Esophagus squamous epithelium (tissue), 4 donors: ENCODE data around the gene MYO16.

Source experiments
- CTCF ChIP-seq, 6 experiments: fragments of 450-650 bp in 4 of 6; fragments of 200-600 bp in 2 of 6; sonication (generic) in 2 of 6; IDR thresholded peaks; one replicate each; pipeline ENCODE4 v1.5.1; 2016 to 2019; ENCODE audit warnings: antibody characterized with exemption in 6 of 6, mild to moderate bottlenecking in 4 of 6, moderate library complexity in 4 of 6
- POLR2A ChIP-seq, 4 donors: fragments of 450-650 bp; IDR thresholded peaks; one replicate each; pipeline ENCODE4 v1.6.1; 2017; ENCODE audit warnings: antibody characterized with exemption in 4 of 4, mild to moderate bottlenecking in 4 of 4, moderate library complexity in 3 of 4

- TF ChIP-seq POLR2A (IDR thresholded peaks at IDR 0.05) (no peak), CTCF (IDR thresholded peaks at IDR 0.05) (no peak)
Measured at GRCh38 chr13:108588516-108588915, 40.9 kb upstream of the MYO16 start.
